Activated CD4-positive, CD25-positive, alpha-beta regulatory T cell treated with anti-CD3 and anti-CD28 coated beads, Interleukin-2, amount 50 U/mL, for 24 hours (primary cell): ENCODE measurements around the gene EEF1B2.
"Not testable (repeated sequence)": the region's sequence is repeated elsewhere in the genome, so short reads cannot be mapped to it uniquely, and the experiment has no call there.

ENCODE experiments used
- ATAC-seq, 2 donors: fragments of 150-1000 bp; cut with Tn5 transposase; one replicate each; pipeline ENCODE4 v1.10.0; 2021; ENCODE audit warnings: mild to moderate bottlenecking in 1 of 2, moderate library complexity in 1 of 2

The EEF1B2 gene

DNA sequence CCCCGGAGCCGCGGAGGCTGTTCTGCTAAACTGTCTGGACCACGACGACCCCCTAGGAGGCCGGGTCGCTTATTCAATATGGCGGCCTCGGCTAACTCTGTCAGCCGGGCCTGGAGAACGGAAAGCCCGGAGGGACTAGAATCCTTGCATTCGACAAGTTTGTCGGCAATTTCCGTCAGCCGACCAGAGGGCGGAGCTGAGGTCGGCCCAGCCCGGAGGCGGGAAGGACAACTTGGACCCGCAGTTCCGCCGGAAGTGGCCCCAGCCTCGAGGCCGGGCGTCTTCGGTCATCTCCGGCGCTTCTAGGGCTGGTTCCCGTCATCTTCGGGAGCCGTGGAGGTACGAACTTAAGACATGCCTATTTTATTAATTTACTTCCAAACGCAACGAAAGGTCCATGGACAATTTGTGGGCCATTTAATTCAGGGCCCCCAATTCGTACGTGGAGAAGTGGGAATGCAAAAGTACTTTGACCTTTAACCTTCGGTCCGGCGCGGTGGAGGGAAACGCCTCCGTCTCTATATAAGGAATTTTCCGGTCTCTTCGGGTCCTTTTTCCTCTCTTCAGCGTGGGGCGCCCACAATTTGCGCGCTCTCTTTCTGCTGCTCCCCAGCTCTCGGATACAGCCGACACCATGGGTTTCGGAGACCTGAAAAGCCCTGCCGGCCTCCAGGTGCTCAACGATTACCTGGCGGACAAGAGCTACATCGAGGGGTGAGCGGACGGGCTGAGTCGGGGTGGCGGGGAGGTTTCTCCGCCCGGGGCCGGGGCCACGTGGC lies at the start of gene EEF1B2, which contains the start of gene NDUFS1:
Gene EEF1B2 (plus strand): TSS at position 550 of the 779 bp plus-strand sequence. CDS start 85 bp downstream, at position 635.
Gene NDUFS1 (minus strand): TSS at position 99 of the 779 bp plus-strand sequence. CDS start 5,766 bp downstream, outside the sequence.
- ATAC-seq: peak; percentile 88 to 90

DNA sequence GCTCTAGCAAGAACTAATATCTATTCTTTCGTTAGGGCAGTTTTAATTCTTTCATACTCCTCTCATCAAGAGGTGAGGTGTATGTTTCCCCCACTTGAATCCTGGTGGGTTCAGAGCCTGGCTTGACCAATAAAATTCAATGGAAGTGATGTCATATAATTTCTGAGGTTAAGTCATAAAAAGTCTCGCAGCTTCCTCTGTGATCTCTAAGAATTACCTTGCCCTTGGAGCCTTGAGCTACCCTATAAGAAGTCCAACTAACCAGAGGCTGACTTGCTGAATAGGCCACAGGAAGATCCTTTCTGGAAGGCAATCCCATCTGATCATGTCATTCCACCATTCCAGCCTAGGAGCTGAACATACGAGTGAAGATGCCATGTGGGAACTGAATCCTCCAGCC lies 47.6 kb upstream of the EEF1B2 start:
- ATAC-seq: no peak

DNA sequence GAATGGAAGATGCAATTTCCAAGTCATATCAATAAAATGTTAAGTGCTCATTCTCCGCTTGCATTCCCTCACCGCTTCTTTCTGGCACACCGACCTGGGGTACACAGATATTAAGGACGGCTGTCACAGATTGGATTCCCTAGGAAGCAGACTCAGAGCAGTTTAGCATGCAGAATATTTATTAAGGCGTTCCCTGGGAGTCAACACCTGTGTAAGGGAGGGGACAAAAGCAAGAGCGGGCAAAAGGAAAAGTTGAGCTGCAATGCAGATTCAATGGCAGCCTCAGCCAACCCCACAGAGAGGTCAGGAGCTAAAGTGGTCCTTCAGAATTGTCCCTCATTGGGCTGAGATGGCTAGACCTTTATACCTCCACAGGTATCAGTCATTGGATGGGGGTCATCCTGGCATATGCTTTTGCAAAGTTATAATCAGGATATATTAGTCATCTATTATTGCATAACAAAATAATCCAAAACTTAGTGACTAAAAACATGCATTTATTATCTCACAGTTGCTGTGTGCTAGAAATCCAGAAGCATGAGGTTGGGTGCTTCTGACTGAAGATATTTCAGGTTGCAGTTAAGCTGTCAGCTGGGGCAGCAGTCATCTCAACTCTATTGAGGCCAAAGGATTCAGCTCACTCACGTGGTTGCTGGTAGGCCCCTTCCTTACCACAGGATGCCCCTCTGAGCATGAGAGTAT lies 46.7 kb upstream of the EEF1B2 start:
- ATAC-seq: no peak

DNA sequence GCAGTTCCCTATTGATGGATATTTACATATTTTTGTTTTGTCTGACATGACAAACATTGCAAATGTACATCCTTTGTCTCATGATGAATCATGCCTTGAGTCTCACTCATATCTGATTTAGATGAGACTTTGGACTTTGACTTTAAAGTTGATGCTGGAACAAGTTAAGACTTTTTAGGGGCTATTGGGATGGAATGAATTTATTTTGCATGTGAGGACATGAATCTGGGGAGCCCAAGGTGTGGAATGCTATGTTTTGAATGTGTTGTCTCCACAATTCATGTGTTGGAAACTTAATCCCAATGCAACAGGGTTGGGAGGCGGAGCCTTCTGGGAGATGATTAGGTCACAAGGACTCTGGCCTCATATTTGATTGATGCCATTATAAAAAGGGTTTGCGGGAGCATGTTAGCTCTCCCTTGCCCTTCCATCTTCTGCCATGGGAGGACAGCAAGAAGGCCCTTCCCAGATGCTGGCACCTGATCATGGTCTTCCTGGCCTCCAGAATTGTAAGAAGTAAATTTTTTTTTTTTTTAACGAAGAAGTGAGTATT lies 44.6 kb upstream of the EEF1B2 start:
- ATAC-seq: no peak

DNA sequence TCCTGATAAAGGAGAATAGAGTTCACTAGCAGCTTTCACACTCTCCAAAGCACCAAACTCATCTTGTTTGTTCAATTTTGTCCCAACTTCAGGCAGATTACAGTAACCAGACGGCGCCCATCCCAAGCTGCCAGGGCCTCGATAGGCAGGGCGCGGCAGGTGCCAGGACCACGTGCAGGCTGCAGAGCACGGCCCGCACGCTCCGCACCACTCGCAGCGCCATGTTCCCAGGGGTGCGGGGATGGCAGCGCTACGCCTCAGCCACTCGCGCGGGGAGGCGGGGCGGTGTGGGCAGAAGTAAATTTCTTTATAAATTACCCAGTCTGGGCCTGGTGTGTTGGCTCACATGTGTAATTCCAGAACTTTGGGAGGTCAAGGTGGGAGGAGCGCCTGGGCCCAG lies 43.4 kb upstream of the EEF1B2 start:
- no peak for ATAC-seq

DNA sequence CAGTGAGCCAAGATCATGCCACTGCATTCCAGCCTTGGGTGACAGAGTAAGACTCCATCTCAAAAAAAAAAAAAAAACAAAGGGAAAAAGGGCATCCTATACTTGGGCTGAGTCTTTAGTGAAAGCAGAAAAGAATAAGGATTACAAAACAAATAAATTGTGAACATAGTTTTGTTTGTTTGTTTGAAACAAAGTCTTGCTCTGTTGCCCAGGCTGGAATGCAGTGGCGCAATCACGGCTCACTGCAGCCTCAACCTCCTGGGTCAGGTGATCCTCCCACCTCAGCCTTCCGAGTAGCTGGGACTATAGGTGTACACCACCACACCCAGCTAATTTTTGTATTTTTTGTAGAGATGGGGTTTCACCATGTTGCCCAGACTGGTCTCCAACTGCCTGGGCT lies 37.1 kb upstream of the EEF1B2 start:
- ATAC-seq: not testable (repeated sequence)

DNA sequence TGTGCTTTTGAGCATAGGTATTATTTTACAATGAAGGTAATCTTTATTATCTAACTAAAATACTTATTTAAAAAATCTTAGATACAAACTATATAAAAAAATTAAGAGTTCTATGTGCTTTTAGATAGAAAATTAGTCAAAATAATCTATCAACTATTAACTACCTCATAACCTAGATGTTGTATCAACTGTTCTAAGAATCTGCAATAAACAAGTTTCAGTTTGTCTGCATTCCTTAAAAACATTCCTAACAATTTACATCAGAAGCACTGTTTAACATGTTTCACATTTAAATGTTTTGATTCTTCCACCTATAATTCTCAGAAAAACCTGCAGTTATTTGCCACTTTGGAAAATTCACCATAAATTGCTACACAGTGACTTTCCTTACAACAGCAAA lies 33.8 kb upstream of the EEF1B2 start:
- ATAC-seq: no peak

DNA sequence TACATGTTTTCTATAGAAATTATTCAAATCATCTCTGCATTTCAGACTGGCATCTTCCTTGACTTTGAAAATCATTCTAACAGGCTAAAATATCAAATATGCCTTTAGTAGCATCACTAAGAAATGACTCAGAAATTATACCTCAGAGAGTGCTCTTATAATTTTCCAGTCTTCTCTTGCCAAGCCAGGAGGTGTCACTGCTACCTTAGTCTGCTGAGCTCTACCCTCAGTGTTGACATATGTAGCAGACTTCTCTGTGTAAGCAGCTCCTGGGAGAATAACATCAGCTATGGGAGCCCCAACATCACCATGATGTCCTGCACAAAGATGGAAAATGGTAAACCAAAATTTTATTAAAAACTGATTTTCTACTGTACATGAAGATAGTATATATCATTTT lies 32.0 kb upstream of the EEF1B2 start:
- ATAC-seq: no peak

DNA sequence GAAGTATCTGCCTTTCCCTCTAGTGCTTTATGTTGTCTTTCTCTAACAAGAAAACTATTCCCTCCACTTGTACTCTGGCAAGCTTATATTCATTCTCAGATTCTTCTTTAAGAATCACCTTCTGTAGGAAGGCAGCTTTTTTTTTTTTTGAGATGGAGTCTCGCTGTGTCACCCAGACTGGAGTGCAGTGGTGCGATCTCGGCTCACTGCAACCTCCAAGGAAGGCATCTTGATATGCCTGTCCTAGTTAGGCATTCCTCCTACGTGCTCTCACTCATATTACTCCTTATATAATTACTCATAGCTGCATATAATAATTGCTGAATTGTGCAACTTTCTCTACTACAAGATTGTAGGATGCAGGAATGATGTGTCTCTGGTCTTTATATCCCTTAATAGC lies 16.2 kb upstream of the EEF1B2 start:
- no peak for ATAC-seq

DNA sequence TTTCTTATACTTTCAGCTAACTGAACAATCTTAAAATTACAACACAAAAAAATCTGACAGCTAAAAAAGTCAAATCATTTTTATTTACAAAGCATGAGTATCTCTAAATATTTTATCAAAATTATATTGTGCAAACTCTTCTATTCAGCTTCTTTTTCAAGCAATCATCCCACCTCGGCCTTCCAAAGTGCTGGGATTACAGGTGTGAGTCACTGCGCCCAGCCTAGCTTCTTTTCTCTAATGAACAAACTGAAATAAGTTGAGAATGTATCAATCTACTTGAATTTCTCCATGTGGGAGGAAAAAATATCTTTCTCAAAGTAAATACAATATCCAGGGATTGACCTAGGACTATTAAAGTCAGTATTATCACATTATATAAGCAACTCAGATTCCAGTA lies 15.3 kb upstream of the EEF1B2 start:
- ATAC-seq: no peak

DNA sequence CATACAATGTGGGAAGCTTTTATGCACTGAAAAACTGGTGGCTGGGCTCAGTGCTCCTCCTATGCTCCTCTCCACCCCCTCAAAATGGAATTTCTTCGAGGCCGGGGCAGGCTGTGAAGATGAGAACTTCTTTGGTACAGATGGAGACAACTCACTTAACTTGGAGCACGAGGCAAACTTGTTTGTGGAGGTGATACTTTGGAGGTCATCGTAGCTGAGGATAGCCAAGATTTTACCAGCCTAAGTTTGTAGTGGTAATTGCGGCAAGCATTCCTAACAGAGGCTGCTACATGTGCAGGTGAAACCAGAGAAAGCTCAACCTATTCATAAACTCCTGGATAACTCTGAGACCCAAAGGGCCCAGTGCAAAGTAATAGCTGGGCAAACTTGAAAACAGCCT lies 14.0 kb upstream of the EEF1B2 start:
- ATAC-seq: no peak

DNA sequence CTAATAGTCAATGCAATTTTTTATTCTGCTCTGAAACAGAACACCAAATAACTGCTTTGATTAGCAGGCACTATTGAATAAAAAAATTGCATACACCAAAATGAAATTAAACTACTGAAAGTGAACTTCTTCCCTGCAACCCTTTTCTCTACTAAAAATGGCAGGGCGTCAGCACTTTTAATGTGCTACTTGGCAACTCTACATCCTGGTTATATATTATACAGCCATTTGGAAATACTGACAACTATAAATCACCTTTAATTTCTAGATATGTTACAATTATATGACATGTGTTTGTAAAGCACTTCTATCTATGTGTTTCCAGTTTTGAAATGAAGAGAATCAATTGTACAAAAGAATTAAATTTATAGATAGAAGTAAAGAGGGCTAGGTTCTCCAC lies 10.4 kb upstream of the EEF1B2 start:
- ATAC-seq: no peak

DNA sequence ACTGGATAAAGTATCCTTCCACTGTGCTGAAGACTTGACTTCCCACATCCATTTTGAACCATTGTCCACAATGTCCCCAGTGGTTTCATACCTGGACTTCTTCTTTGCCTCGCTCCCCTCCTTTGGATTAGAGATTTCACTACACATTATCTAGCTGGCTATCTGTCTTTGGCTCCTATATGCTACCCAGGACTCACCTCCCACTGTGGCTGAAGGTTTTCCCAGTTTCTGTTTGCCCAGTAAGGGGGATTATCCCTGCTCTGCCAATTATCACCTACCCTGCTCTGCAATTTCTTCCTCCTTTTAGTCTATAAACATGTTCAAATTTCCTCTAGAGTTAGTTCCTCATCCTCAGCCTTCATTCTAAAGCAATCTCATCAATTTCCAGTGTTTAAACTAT lies 9.5 kb upstream of the EEF1B2 start:
- ATAC-seq: no peak

DNA sequence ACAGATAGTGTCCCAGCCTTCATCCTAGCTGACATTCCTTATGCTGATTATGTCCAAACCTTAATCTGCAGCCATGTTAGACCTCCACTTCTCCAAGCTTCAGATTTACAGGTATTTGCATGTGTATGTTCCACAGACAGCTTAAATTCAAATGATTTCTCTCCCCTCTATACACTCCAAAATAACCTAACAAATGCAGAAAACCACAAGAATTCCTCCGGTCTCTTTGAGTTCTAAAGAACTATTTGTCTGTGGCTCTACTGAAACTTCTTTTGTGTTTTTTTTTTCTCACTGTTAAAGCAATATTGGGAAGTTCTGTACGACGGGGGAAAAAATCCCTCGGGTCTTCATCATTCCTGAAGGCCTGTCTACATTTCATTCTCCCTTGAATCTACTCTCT lies 9.1 kb upstream of the EEF1B2 start:
- no peak for ATAC-seq

DNA sequence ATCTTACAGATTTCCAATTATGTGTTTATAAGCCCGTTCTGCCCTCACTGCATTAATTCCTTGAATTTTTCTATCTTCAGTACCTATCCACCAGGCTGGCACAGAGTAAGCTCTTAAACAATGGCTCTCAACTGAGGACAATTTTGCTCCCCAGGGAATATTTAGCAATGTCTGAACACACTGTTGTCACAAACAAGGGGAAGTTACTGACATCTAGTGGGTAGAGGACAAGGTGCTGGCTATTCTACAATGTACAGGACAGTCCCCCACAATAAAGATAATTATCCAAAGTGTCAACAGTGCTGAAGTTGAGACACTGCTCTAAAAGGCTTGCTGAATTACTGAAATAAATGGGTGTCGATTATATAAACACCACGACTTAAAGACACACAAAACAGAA lies 5.5 kb upstream of the EEF1B2 start:
- ATAC-seq: no peak

DNA sequence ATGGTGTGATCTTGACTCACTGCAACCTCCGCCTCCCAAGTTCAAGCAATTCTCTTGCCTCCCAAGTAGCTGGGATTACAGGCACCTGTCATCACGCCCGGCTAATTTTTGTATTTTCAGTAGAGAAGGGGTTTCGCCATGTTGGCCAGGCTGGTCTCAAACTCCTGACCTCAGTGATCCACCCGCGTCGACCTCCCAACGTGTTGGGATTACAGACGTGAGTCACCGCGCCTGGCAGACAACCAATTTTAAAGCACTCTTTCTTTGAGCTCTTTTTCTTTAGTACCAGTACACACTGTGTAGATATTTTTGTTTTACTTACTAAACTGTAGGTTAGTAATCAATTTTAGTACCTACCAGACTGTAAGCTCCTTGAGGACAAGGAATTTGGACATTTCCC lies 2.7 kb upstream of the EEF1B2 start:
- ATAC-seq: not testable (repeated sequence)

DNA sequence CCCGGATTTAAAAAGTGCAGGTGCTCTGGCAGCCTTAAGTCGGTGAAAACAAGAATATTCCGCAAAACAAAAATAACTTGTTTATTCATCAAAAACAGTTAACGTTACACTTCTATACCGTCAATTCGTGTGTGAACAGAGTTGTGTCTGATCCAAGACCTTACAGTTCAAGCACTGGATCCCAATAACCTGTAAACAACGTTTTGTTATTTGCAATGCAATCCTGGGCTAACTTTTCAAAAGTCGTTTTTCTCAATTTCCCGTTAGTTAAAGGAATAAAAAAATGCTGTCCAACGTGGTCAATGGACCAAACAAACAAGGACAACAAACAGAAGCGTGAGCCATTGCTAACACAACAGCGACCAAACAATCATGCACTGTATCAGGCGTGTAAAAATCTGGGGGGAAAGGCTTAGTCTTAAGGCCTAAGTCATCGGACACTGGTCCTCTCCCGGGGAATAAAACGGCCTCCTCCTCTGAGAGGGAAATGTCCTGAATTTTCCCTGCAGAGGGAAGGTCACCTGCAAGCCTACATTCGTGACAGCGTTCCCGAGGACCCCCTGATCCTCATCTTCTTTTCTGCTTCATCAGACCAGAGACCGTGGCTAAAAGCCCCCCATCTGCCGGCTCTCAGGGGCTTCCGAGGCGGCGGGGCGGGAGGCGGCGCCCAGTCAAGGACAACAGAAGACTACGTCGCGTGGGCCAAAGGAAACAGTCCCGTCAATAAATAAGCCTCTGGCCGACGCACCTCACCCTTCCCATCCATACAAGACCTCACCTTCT lies 941 bp upstream of the EEF1B2 start:
- ATAC-seq: peak in 1 of 2 donors; percentile 2

DNA sequence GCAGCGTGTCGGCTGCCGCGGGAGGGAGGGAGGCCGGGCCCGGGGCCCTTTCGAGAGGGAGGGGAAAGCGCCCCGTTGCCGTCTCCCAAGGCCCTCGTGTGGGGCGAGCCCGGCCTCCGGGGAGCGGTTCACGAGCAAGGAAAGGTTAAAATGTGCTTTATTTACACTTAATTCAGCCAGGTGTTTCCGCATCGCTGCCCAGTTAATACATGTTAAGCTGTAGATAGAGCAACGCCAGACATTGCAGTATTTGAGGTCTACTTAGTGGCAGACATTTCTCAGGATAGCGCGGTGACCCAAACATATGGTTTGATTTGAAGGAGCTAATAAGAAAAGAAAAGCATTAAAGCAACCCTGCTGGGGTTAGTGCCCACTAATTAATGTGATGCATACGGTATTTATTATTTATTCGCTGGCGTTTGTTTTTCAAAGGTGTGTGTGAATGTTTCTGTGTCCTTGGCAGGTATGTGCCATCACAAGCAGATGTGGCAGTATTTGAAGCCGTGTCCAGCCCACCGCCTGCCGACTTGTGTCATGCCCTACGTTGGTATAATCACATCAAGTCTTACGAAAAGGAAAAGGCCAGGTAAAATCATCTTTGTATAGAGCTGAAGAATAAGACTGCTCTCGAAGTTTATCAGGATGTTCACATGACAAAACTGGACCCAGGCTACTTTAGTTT lies 571 bp downstream of the EEF1B2 start:
- peak; percentile 46 to 55 for ATAC-seq

DNA sequence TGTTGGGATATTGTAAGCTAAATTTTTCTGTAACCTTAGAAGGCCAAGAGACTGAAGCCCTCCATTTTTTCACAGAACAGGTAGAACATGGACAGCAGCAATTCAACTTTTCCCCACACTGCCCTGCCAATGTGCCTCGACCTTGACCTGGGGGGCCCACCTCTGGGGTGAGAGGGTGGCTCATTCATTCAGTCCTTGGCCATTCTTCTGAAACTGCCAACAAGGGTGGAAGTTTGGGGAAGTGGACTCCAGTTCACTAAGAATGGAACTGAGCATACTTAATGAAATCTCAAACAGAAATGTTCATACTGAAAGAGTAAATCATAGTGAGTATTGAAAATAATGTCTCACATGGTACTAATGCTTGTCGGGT lies 1.1 kb downstream of the EEF1B2 start:
- ATAC-seq: no peak

DNA sequence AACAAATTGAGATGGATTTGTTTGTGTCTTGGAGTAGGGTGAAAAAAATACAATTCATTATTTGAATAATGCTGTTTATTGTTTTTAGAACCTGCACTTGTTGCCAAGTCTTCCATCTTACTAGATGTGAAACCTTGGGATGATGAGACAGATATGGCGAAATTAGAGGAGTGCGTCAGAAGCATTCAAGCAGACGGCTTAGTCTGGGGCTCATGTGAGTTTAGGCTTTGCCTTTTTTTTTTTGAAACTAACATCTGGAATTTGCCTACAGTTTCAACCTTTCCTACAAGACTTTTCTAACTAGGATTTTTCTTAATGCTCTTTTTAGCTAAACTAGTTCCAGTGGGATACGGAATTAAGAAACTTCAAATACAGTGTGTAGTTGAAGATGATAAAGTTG lies 2.7 kb downstream of the EEF1B2 start:
- not testable (repeated sequence) for ATAC-seq

DNA sequence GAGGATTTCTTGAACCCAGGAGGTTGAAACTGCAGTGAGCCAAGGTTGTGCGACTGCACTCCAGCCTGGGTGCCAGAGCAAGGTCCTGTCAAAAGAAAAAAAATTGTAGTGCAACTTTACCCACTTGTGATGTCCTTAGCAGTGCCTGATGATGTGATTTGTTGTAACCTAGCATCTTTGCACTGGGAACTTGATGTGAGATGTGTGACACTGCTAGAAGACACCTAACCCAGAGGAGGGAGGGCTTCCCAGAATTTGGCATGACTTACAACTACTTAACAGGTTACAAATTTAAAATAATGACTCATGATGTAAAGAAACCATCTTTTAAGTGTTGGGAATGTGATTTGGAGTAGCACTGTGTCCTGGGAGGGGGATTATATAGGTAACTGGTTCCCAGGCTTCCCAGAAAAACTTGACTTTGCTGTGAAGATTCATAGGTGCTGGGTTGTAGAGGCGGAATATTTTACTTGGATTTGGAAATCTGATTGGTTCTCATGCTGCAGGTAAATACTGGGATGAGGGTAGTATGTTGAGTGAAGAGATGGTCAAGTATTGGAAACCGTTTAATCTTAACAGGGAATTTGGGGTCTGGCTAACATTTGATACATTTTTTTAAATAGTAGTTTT lies 3.7 kb downstream of the EEF1B2 start:
- no peak for ATAC-seq

DNA sequence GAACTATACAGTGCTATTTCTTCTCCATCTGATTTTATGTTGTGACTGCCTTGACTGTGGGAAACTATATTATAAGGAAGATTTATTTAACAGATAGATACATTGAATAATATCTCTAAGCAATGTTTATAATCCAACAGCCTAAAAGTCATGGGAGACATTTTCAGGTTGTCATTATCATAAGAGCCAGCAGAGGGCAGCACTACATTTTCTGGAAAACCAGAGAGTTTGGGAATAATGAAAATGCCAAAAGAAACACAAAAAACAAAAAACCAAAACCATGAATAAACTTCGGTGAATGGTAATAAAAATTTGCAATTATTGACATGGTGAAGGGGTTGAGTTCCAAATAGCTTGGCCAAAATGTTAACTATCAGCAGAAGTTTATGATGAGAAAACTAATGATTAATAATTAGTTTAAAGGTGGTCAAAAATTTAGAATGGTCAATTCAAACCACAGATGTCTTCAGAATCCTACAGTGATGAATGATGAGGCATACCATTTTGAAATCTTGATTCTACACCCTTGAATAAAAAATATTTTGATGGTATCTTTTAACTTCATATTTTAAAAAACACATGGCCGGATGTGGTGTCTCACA lies 4.7 kb downstream of the EEF1B2 start:
- ATAC-seq: no peak
